ENCODE results near the gene TMEM106A.
"Not testable (repeated sequence)": the region's sequence is repeated elsewhere in the genome, so short reads cannot be mapped to it uniquely, and the experiment has no call there.

Gene TMEM106A

GRCh38 chr17:43216369-43216761 lies 4.7 kb downstream of the TMEM106A start:
- no peak for DNase-seq (ENCODE audit: low read depth)

- no peak for DNase-seq (ENCODE audit: low read depth)
Observed at GRCh38 chr17:43216762-43217613, 5.3 kb downstream of the TMEM106A start.

GRCh38 chr17:43217614-43218087 lies 6.0 kb downstream of the TMEM106A start:
- DNase-seq (ENCODE audit: low read depth): no peak

GRCh38 chr17:43219001-43219400 lies 7.3 kb downstream of the TMEM106A start:
- DNase-seq (ENCODE audit: low read depth): no peak

- DNase-seq (ENCODE audit: low read depth): no peak
Observed at GRCh38 chr17:43219746-43220380, 8.2 kb downstream of the TMEM106A start.

- DNase-seq (ENCODE audit: low read depth): no peak
Observed at GRCh38 chr17:43220511-43221125, 8.9 kb downstream of the TMEM106A start.

GRCh38 chr17:43224146-43224705 lies 12.6 kb downstream of the TMEM106A start:
- no peak for DNase-seq (ENCODE audit: low read depth)

- no peak for DNase-seq (ENCODE audit: low read depth)
Observed at GRCh38 chr17:43226393-43226792, 14.7 kb downstream of the TMEM106A start.

- DNase-seq (ENCODE audit: low read depth): not testable (repeated sequence)
Observed at GRCh38 chr17:43228020-43228782, 16.5 kb downstream of the TMEM106A start, which contains the start of gene CCDC200. Gene CCDC200, minus strand, starts transcription at chr17:43228623. Its CDS starts 69 bp downstream, at chr17:43228554.

- DNase-seq (ENCODE audit: low read depth): not testable (repeated sequence)
Observed at GRCh38 chr17:43231205-43232020, 19.7 kb downstream of the TMEM106A start.

- DNase-seq (ENCODE audit: low read depth): not testable (repeated sequence)
Observed at GRCh38 chr17:43232021-43232699, 20.5 kb downstream of the TMEM106A start.

- not testable (repeated sequence) for DNase-seq (ENCODE audit: low read depth)
Observed at GRCh38 chr17:43233263-43233662, 21.6 kb downstream of the TMEM106A start.

- not testable (repeated sequence) for DNase-seq (ENCODE audit: low read depth)
Observed at GRCh38 chr17:43233877-43234276, 22.2 kb downstream of the TMEM106A start, which contains the start of gene RNU2-1. Gene RNU2-1, minus strand, starts transcription at chr17:43233977.

- DNase-seq (ENCODE audit: low read depth): not testable (repeated sequence)
Observed at GRCh38 chr17:43239597-43239996, 27.9 kb downstream of the TMEM106A start.

- DNase-seq (ENCODE audit: low read depth): not testable (repeated sequence)
Observed at GRCh38 chr17:43240596-43241352, 29.1 kb downstream of the TMEM106A start.

- DNase-seq (ENCODE audit: low read depth): not testable (repeated sequence)
Observed at GRCh38 chr17:43246456-43246855, 34.8 kb downstream of the TMEM106A start.
